ENCODE results near the gene SCARB1. TPM values are rescaled to one million over a fixed set of nuclear protein-coding genes. Genes with fewer than 3 reads are reported as not detected.

SCARB1 gene
- total RNA-seq, 2 donors from 2014 or later, result 16.5 to 18.9 TPM

- H3K9me3 ChIP-seq, result no peaks in the 10 kb centered on the region
- no peaks in the 10 kb centered on the region for H3K27me3 ChIP-seq
- intact Hi-C loops (cut with DNase I), result no loop called here
- no peak for ATAC-seq
- peaks cover 31% of the 10 kb centered on the region for H3K4me1 ChIP-seq
- no peak for TF ChIP-seq CTCF (IDR thresholded peaks at IDR 0.05)
- H3K36me3 ChIP-seq (replicated peaks in 1 of 2; ENCODE audit: insufficient read depth in 1 of 2, low read depth in 2 of 2), result no peaks in the 10 kb centered on the region
- WGBS, 2 donors, result 74 to 82% methylated on average over 14 to 18 of the region's 18 CpGs
- no peak overlapping the region for H3K4me3 ChIP-seq
- DNase-seq, result peak in 1 of 4 donors; percentile 34
- H3K27ac ChIP-seq, result no peak overlapping the region
These were observed 30.0 kb downstream of the SCARB1 start for GRCh38 chr12:124833693-124834122.

GRCh38 chr12:124832856-124833255 lies 30.8 kb downstream of the SCARB1 start:
- H3K27me3 ChIP-seq, result no peaks in the 10 kb centered on the region
- 56 to 75% methylated on average over 4 of the region's 4 CpGs for WGBS, 2 donors
- H3K4me3 ChIP-seq, result no peak overlapping the region
- ATAC-seq (no peak), DNase-seq (no peak)
- TF ChIP-seq POLR2A (IDR thresholded peaks at IDR 0.05) (no peak), CTCF (IDR thresholded peaks at IDR 0.05) (no peak)
- peaks cover 29% of the 10 kb centered on the region for H3K4me1 ChIP-seq
- H3K27ac ChIP-seq, result no peak overlapping the region
- intact Hi-C loops (cut with DNase I), result no loop called here
- H3K9me3 ChIP-seq, result no peaks in the 10 kb centered on the region
- no peaks in the 10 kb centered on the region for H3K36me3 ChIP-seq (replicated peaks in 1 of 2; ENCODE audit: insufficient read depth in 1 of 2, low read depth in 2 of 2)

- no peak for ATAC-seq
These were observed 32.1 kb downstream of the SCARB1 start for GRCh38 chr12:124831590-124831989.

GRCh38 chr12:124830306-124830705 lies 33.4 kb downstream of the SCARB1 start:
- Histone ChIP-seq H3K27me3 (no peaks in the 10 kb centered on the region), H3K4me1 (peaks cover 14% of the 10 kb centered on the region), H3K36me3 (replicated peaks in 1 of 2; ENCODE audit: insufficient read depth in 1 of 2, low read depth in 2 of 2) (no peaks in the 10 kb centered on the region), H3K9me3 (no peaks in the 10 kb centered on the region), H3K27ac (no peak overlapping the region), H3K4me3 (no peak overlapping the region)
- no peak for TF ChIP-seq CTCF (IDR thresholded peaks at IDR 0.05)
- TF ChIP-seq POLR2A (IDR thresholded peaks at IDR 0.05), result no peak
- intact Hi-C loops (cut with DNase I), result no loop called here
- DNase-seq, result no peak
- WGBS, 2 donors, result 94 to 95% methylated on average over 6 of the region's 6 CpGs
- no peak for ATAC-seq

More at GRCh38 chr12:124831590-124831989, 32.1 kb downstream of the SCARB1 start:
- WGBS, 2 donors, result 91 to 97% methylated on average over 6 to 8 of the region's 8 CpGs
- H3K27ac ChIP-seq, result no peak overlapping the region
- no peaks in the 10 kb centered on the region for H3K9me3 ChIP-seq
- H3K27me3 ChIP-seq, result no peaks in the 10 kb centered on the region
- peaks cover 18% of the 10 kb centered on the region for H3K4me1 ChIP-seq
- no peaks in the 10 kb centered on the region for H3K36me3 ChIP-seq (replicated peaks in 1 of 2; ENCODE audit: insufficient read depth in 1 of 2, low read depth in 2 of 2)
- DNase-seq, result no peak
- no peak for TF ChIP-seq POLR2A (IDR thresholded peaks at IDR 0.05)
- no peak for TF ChIP-seq CTCF (IDR thresholded peaks at IDR 0.05)
- H3K4me3 ChIP-seq, result no peak overlapping the region
- intact Hi-C loops (cut with DNase I), result no loop called here

- Histone ChIP-seq H3K4me3 (no peak overlapping the region), H3K27ac (no peak overlapping the region), H3K27me3 (no peaks in the 10 kb centered on the region), H3K9me3 (no peaks in the 10 kb centered on the region), H3K4me1 (peaks cover 14% of the 10 kb centered on the region), H3K36me3 (replicated peaks in 1 of 2; ENCODE audit: insufficient read depth in 1 of 2, low read depth in 2 of 2) (no peaks in the 10 kb centered on the region)
- WGBS, 2 donors, result 90 to 96% methylated on average over 4 of the region's 4 CpGs
- intact Hi-C loops (cut with DNase I), result no loop called here
- DNase-seq (no peak), ATAC-seq (no peak)
- no peak for TF ChIP-seq CTCF (IDR thresholded peaks at IDR 0.05)
- TF ChIP-seq POLR2A (IDR thresholded peaks at IDR 0.05), result no peak
These were observed 33.9 kb downstream of the SCARB1 start for GRCh38 chr12:124829708-124830304.

Data from body of pancreas (tissue), 4 donors.